PC-9 (cell line): ENCODE data around the gene CIRBP. TPM values are rescaled to one million over a fixed set of nuclear protein-coding genes. Genes with fewer than 3 reads are reported as not detected.

ENCODE experiments used
- BruUV-seq: library from RNA; stranded (reverse); fragments of 400-500 nt; replicated peaks from 2 replicates; lab custom pipeline; 2021; lab: Mats Ljungman, UMichigan
- CTCF ChIA-PET: fragments of 300-600 bp; sonication (Branson Sonifier 250); formaldehyde crosslinking; loops from one replicate; lab custom pipeline; 2022; ENCODE audit warnings: antibody characterized with exemption; lab: Charles Lee
- POLR2A ChIA-PET: fragments of 300-600 bp; sonication (Branson Sonifier 250); formaldehyde crosslinking; loops from one replicate; lab custom pipeline; 2022; ENCODE audit warnings: antibody characterized with exemption; ENCODE audit not compliant: unreplicated experiment; lab: Charles Lee
- DNase-seq, 2 experiments: peaks; one replicate each; pipeline versions ENCODE4 v3.0.0 to v3.0.0-alpha.2; 2015 to 2022; ENCODE audit warnings: mixed read lengths in 1 of 2
- H2AFZ ChIP-seq: fragments of 200-600 bp; sonication (generic); 2 replicates; pipeline ENCODE4 v1.8.1; 2017; ENCODE audit warnings: antibody characterized with exemption
- H3F3A ChIP-seq: fragments of 200-600 bp; sonication (generic); 2 replicates; pipeline ENCODE4 v1.8.1; 2017; ENCODE audit warnings: antibody characterized with exemption, mild to moderate bottlenecking, low read depth; ENCODE audit not compliant: insufficient read depth
- H3K27ac ChIP-seq: fragments of 200-600 bp; sonication (generic); 2 replicates; pipeline ENCODE4 v1.6.1; 2016; ENCODE audit warnings: mixed run types
- H3K27me3 ChIP-seq: fragments of 200-600 bp; sonication (generic); 2 replicates; pipeline ENCODE4 v1.6.1; 2016; ENCODE audit warnings: low read depth, mixed run types; ENCODE audit not compliant: insufficient read depth
- H3K36me3 ChIP-seq: fragments of 200-600 bp; sonication (generic); 2 replicates; pipeline ENCODE4 v1.6.1; 2016; ENCODE audit warnings: low read depth, mixed run types
- H3K4me1 ChIP-seq: fragments of 200-600 bp; sonication (generic); replicated peaks from 2 replicates; pipeline ENCODE4 v1.6.1; 2016; ENCODE audit warnings: mixed run types; ENCODE audit not compliant: insufficient read depth
- H3K4me2 ChIP-seq: fragments of 200-600 bp; sonication (generic); 2 replicates; pipeline ENCODE4 v1.6.1; 2017; ENCODE audit warnings: mixed run types
- H3K4me3 ChIP-seq: fragments of 200-600 bp; sonication (generic); 2 replicates; pipeline ENCODE4 v1.6.1; 2016; ENCODE audit warnings: mixed run types
- H3K79me2 ChIP-seq: fragments of 200-600 bp; sonication (generic); 2 replicates; pipeline ENCODE4 v1.6.1; 2017; ENCODE audit warnings: low read depth, mixed run types
- H3K9me2 ChIP-seq: fragments of 200-600 bp; sonication (generic); 2 replicates; pipeline ENCODE4 v1.8.1; 2017; ENCODE audit warnings: mild to moderate bottlenecking; ENCODE audit not compliant: insufficient read depth
- H3K9me3 ChIP-seq: fragments of 200-600 bp; sonication (generic); 2 replicates; pipeline ENCODE4 v1.8.1; 2016; ENCODE audit warnings: low read depth; ENCODE audit not compliant: insufficient read depth
- H4K20me1 ChIP-seq: fragments of 200-600 bp; sonication (generic); 2 replicates; pipeline ENCODE4 v1.8.1; 2017; ENCODE audit not compliant: insufficient read depth
- CTCF ChIP-seq: fragments of 200-600 bp; sonication (generic); conservative IDR thresholded peaks from 2 replicates; pipeline ENCODE4 v1.6.1; 2017; ENCODE audit warnings: mixed run types, antibody characterized with exemption, mild to moderate bottlenecking, moderate library complexity
- EZH2 ChIP-seq: fragments of 200-600 bp; sonication (generic); IDR thresholded peaks from 2 replicates; pipeline ENCODE4 v1.8.0; 2017; ENCODE audit warnings: antibody characterized with exemption, low read depth
- intact Hi-C: fragments of 100-400 bp; cut with micrococcal nuclease; formaldehyde crosslinking; loops from one replicate; pipeline ENCODE4 v1.10.0; 2022; ENCODE audit not compliant: unreplicated experiment
- total RNA-seq: library from RNA; stranded (reverse); gene quantifications from 2 replicates; pipeline ENCODE4 v1.2.3, GENCODE V29; 2021

Gene CIRBP
- total RNA-seq, 1 experiment from 2014 or later, result 86.9 TPM

GRCh38 chr19:1267477-1268225 lies 1.5 kb upstream of the CIRBP start:
- peaks cover 39% of the 10 kb centered on the region; the same call in 1 of the 2 replicates for H3F3A ChIP-seq
- peaks cover 6% of the 10 kb centered on the region; the same call in 1 of the 2 replicates for H3K36me3 ChIP-seq
- H3K9me2 ChIP-seq, result no peaks in the 10 kb centered on the region
- DNase-seq, result no peak
- POLR2A ChIA-PET, result no interaction called here
- H3K79me2 ChIP-seq, result peaks cover 30% of the 10 kb centered on the region
- no peaks in the 10 kb centered on the region for H3K9me3 ChIP-seq
- peak overlapping the region; percentile 59; the same call in 1 of the 2 replicates for H3K4me3 ChIP-seq
- H3K27ac ChIP-seq, result no peak overlapping the region
- peak overlapping the region; percentile 78 for H3K4me2 ChIP-seq
- intact Hi-C loops, result loop anchor here (2.0 kb wide), 1 partner anchor 15 kb away; no protein-coding TSS in a partner anchor
- peaks cover 46% of the 10 kb centered on the region for H3K4me1 ChIP-seq
- CTCF ChIA-PET, result interaction anchor here (5.0 kb wide), 1 partner anchor 23 kb away, joined by 76 read pairs; no protein-coding TSS in a partner anchor
- BruUV-seq, result no TSS peak
- TF ChIP-seq CTCF (no peak), EZH2 (no peak)
- no peaks in the 10 kb centered on the region for H3K27me3 ChIP-seq
- H4K20me1 ChIP-seq, result peaks cover 4% of the 10 kb centered on the region; the same call in 1 of the 2 replicates
- no peak overlapping the region for H2AFZ ChIP-seq

- Histone ChIP-seq H2AFZ (no peak overlapping the region), H3K9me2 (no peaks in the 10 kb centered on the region), H3K9me3 (no peaks in the 10 kb centered on the region), H3K79me2 (peaks cover 38% of the 10 kb centered on the region), H4K20me1 (peaks cover 8% of the 10 kb centered on the region; the same call in 1 of the 2 replicates), H3K27me3 (no peaks in the 10 kb centered on the region), H3K27ac (no peak overlapping the region), H3K4me2 (peak overlapping the region; percentile 63), H3K36me3 (peaks cover 7% of the 10 kb centered on the region; the same call in 1 of the 2 replicates), H3K4me3 (peak overlapping the region; percentile 67; the same call in 1 of the 2 replicates), H3K4me1 (peaks cover 46% of the 10 kb centered on the region), H3F3A (peaks cover 38% of the 10 kb centered on the region)
- POLR2A ChIA-PET, result interaction anchor here (0.5 to 1.3 kb wide), 24 partner anchors 9 to 1267 kb away, joined by 3 to 23 read pairs (median 4); partner anchors contain the start of genes ABCA7, GPX4 and REEP6
- intact Hi-C loops, result no loop called here
- TF ChIP-seq CTCF (no peak), EZH2 (no peak)
- CTCF ChIA-PET, result interaction anchor here (0.6 to 5.0 kb wide), 3 partner anchors 16 to 187 kb away, joined by 4 to 76 read pairs (median 5); no protein-coding TSS in a partner anchor
- BruUV-seq, result no TSS peak
- DNase-seq, result no peak
Measured at GRCh38 chr19:1268226-1269064, 687 bp upstream of the CIRBP start.
